Embryonic facial prominence (tissue), 1 donor: ENCODE results near the gene PPP2R2B.

Experiments used
- DNase-seq: peaks from one replicate; pipeline ENCODE4 v3.0.0-alpha.2; 2016; ENCODE audit errors: extremely low spot score

Gene PPP2R2B

DNA sequence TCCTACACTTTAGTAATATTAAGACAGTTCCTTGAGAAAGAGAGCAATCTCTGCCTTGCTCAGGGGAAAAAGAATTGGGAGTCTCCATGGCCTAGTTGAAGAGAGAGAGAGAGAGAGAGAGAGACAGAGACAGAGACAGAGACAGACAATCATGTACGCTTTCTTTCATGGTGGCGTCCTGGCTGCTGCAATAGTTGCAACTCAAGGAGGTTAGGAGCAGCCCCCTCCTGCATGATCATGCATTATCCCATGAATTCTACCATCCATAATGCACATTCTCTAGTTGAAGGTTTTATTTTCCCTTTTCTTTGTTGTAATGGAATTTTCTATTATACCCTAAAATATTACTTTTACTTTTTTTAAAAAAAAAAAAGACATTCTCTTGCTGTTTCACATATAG, 50.7 kb downstream of the PPP2R2B start:
- DNase-seq = no peak

DNA sequence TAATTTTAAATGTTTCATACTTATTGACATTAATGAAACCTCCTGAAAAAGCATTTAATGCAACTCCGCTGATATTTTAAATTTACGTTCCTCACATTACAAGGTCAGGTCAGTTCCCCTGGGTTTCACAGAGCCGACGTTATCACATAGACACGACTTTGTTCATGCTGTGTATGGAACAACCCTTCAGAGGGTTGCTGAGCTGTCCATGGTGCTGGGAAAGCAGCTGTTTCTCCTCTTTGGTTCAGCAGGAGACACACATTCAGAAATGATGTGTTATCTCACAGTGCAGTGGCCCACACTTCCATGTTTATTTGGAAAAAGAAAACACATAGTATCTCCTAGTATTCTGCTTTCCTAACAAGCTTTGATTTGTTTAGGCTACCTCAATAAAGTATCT, 53.5 kb downstream of the PPP2R2B start:
- no peak for DNase-seq

DNA sequence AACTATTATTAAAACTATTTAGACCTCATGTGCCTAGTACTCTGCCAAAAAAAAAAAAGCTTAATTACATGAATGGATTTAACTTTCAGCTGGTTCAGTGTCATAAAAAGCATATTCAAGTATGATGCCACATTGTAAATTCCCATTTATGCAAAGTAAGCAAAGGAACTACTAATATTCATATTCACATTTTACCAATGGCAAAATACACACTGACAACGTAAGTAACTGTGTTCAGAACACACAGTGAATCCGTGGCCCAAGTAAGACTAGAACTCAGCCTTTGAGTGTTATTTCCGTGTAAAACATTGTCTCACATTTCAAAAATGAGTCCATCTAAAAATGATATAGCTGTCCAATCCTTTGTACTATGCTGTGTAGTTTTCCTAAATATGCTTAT, 56.8 kb downstream of the PPP2R2B start:
- DNase-seq = no peak

DNA sequence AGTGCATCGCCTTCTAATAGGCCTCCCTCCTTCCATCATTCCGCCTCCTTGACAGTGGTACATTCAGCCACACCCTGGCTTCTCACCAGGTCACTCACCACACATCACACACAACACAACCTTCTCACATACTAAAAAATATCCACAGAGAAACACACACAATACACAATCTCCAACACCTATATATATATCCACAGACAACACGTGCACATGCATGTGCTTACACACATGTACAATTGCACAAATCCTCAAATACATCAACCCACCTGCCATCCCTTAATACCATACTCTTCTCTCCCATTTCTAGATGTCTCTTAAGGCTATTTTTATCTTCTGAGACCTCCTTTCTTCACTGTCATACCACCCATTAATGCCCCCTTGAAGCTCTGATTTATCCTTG, 57.6 kb downstream of the PPP2R2B start:
- DNase-seq = no peak

DNA sequence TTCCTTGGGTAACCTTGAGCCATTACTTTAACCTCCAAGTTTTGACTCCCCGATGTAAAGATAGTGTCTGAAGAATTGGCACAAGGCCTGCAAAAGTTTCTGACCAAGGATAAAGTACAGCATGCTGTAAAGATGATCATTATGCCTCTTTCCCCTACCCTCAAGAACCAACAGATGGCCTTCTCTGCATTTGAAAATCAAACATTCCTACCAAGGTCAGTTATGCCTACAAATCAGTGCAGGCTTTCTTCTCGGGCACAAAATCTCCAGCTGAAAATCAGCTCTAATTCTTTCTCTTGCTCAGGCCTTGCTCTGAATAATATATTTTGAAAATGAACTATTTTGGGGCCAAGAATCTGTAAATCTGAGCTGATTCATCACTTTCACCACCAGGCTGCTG, 59.7 kb downstream of the PPP2R2B start:
- no peak for DNase-seq

DNA sequence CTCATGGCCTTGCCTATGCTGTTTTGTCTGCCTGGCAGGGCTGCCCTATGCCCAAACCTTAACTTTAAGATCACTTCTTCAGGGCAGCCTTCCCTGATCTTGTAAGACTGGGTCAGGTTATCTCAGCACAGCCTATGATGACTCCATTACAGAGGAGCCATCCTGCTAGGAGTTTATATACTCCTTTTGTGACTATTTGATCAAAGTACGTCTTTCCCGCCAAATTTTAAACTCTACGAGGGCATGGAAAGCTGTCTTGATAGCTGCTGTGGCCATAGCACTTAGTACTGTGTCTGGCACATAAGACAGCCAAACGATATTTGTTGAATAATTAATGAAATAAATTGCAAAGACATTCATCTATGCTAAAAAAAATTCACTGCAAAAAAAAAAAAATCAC, 60.6 kb downstream of the PPP2R2B start:
- DNase-seq = no peak

DNA sequence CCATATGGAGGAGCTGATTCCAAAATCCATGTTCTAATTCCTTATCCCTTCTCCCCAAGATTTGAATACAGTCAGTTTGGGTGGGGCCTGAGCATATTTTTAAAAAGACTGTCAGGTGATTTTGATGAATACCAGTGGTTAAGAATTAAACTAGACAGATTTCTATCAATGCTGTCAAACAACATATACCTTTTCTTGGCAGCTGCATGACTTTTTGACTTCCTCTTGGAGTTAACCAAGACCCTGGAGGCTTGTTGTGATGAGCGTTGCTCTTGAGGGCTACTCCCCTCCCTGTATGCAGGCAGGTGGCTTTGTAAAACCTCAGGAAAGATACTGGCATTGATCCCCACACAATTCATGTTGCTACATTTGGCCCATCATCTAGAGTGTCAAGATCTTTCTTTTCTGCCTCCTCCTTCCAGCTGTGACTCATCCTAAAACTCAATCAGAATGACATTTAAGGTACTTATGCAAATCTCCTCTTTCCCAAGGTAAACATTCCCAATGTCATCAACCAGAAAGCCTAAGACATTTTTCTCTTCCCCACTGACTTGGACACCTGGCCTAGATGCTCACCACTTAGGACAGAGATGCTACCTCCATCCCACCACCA, 61.7 kb downstream of the PPP2R2B start:
- DNase-seq = no peak

DNA sequence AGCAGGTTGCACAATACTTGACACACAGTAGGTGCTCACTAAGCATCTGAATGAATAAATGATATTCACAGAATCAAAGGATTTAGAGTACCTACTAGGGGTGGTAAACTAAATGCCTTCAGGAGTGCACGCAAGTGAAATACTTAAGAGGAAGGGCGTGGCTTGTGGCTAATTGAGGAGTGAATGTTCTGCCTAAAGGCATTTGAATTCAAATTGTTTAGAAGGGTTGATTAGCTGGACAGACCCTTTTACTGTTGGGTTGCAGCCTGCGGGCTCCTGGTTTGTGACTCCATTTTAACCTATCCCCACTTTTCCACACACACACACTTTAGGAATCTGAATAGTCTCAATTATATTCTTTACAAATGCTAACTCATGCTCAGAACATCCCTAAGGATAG, 63.1 kb downstream of the PPP2R2B start:
- no peak for DNase-seq

DNA sequence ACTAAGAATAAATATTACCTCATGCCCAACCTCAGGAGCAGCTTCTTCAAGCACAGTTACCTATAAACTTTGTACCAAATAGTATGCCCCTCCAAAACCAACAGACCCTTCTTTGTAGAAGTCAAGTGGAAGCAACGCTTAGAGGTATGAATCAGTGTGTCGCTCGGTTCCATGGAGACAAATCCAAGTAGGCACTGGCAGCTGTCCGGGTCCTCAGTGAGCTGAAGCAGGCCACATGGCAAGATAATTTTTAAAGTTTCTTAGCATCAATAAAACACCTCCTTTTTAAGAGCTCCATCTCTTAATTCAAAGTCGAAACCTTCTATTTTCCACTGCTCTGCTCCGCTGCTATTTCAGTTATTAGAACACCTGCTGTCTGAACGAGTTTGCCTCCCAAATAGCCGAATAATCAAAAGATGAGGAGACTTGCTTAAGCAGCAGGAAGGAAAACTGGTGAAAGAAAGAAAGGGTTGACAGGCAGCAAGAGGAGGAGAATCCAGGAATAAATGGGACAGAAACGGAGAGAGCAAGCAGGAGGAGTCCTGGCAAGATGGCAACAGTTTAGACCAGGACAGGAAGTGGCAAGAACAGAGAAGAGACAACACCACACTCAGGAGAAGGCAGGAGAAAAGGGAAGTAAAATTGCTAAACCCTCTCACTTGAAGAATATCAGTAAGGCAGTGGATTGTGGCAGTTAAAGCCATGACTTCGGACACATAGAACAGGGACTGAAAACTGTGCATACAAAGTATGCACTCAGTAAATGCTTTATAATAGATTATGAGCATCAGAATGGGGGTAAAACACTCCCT, 65.0 kb downstream of the PPP2R2B start:
- no peak for DNase-seq

DNA sequence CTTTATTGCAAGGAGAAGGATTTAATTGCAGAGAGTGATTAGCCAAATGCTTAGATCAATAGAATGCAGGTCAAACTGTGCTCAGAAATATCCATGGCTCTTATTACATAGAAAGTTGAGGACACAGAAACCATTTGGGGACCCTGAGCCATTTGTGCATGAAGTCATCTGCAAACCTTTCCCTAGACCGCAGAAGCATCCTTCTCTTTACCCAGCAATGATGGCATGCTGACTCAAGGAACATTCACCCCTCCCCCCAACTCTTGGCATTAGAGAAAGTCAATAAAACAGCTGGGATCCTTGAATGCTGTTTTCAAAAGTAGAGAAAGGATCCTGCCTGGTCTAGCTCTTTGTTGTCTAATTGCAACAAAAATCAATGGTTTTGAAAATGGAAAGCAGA, 73.5 kb downstream of the PPP2R2B start:
- DNase-seq = no peak

DNA sequence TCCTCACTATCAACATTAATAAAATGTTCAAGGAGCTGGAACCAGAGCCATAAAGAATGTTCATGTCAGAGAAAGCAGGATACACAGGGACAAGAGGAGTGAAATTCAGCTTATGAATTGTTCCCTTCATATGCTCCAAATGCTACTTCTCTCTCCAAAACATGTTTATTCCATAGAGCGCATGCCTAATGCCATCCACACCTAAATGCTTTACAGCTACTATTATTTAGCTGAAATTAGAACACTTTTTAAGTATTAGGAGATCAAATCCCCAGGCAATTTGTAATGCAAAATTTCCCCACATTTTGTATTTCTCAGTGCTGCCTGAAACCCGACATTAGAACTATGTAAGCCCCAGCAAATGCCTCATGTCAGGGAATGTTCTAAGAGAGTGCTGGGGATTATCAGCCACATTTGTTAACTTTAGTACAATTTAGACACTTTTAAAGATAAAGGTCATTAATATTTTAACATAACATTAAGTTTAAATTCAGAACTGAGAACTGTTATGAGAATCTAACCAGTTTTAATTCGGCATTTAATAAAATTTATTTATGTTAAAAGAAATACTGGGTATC, 75.5 kb downstream of the PPP2R2B start:
- no peak for DNase-seq

DNA sequence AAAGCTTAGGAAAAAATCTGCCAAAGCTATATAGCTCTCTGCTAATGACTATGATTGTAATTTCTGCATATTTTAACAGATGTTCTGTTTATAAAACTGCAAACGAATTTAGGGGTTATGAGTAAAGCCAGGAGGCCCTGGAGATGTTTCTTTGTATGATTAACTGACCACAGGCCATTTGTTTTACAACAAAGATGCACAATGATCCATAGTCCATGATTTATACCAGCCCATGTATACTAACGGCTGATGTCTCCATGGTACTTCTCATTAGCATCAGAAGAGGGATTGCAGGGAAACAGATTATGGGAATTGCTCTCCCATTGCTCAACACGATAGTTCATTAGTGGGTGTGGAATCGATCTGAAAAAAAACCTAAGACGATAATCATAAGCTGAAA, 78.9 kb downstream of the PPP2R2B start:
- DNase-seq = no peak

DNA sequence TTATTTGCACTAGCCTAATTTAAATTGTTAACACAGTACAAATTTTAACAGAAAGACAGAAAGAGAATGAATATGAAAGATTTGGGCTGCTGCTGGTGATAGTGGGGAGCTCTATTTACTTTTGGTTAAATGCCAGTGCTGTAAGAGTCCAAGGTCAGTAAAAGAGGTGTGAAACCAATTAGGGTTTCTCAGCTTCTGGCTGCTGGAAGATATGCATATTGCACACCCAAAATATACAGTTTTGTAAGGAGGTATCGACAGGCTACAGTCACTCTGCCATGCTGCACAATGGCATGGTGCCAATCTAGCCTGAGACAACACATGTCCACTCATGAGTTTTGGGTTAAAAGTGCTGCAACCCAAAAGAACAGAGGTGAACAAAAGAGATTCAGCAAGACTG, 79.3 kb downstream of the PPP2R2B start:
- DNase-seq = no peak

DNA sequence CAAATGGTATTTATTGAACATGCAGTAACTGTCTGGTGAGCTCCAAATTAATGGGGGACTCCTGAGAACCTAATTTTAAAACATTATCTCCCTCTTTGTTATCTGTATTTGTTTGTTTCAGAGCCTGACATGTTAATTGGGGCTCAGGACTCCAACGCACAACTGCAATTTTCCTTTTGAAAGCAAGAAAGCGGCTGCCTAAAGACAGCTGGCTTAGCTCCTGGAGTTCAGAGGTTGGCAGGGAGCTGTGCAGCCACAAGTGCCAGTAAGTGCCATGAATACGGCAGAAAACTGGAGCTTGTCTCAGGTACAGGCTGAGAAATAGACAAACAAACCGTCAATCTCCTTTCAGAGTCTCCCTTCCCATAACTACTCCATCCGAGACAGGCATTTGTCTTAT, 80.9 kb downstream of the PPP2R2B start:
- no peak for DNase-seq

DNA sequence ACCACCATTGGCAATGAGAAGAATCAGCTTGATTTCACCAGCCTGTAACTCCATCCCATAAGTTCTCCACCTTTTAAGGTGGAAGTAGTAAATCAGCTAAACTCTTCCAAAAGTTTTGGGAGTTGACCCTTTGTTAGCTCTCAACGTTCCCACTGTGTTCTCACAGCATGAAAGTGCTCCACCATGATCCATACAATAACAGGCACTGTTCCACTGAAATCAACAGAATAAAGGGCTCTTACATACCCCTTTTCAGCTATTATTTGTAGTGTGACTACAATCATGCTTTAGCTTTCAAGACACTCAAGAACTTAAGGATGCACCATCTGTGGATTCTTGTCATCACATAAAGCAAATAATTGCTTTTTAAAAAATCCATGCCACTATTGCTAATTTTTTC, 81.6 kb downstream of the PPP2R2B start:
- no peak for DNase-seq

DNA sequence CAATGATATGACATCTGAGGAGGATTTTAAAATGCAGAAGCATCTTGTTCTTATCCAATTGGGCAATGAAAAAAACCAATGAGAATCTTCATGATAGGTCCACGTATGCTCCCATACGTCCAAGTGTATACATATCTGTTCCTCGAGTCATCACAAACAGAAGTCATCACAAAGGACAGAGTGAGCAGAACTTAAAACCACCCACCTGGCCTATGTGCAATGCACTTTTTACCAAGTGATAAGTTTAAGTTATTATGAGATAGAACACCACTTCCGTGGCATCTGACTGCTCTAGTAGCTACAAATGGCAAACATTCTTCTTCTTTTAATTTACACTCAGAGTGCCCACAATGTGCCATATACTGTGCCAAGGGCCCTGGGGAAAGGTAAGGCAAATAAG, 82.4 kb downstream of the PPP2R2B start:
- DNase-seq = no peak

DNA sequence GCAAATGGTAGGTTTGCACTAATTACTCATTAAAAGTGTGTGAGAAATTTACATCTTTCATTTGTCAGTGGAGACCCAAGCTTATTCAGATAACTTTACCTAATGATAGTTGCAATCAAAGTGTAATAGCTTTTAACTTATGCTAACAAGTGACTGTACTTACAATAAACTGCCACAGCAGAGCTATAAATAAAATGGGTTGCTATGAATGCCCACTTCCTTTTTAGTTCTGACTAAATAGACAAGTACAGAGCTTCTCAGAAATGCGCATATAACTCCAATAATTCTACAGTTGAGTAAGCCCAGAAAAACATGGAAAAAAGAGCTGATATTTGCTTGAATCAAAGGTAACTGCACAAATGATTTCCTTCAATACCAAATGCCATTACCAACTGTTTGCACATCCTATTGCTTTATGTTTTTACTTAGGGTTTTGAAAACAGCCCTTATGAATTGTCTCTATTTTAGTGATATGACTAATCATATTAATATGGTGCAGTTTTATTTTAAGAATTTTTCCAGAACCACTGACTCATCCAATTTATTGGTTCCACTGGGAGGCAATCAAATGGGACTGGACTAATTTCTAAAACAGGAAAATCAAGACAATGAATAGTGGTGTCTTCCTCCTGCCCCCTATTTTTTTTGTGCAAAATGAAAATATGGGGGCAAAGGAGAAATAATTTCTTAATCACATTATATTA, 84.1 kb downstream of the PPP2R2B start:
- DNase-seq = no peak

DNA sequence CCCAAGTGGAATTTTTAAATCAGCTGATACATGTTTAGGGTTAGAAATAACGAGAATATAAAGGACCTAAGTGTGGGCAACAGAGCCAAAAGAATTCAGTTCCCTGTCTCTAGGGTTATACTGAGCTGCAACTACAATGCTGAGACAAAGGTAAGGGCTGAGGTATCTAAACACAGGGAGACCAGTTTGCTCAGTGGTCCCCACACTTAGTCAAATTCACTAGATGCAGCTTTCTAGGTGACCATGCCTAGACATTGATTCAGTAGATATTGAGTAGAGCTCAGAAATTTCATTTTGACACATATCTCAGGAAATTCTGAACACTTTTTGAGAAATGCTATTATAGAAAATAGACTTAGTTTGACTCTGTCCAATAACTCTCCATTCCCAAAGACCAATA, 84.8 kb downstream of the PPP2R2B start:
- no peak for DNase-seq

DNA sequence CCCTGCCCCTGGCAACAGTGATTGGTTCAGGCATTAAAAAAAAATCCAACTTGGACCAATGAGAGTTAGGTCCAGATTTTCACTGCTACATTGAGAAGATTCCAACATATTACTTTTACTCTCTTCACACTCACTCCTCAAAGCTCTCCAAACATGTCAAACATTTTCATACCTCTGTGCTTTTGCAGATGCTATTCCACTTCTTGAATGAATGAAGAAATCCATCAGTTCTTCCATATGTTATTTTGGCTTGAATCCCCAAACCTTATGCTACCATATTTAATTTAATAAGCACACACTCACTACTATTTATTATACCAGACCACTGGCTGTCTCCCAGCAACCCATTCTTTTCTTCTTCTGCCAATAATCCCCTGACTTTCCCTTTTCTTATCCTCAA, 87.1 kb downstream of the PPP2R2B start:
- no peak for DNase-seq

DNA sequence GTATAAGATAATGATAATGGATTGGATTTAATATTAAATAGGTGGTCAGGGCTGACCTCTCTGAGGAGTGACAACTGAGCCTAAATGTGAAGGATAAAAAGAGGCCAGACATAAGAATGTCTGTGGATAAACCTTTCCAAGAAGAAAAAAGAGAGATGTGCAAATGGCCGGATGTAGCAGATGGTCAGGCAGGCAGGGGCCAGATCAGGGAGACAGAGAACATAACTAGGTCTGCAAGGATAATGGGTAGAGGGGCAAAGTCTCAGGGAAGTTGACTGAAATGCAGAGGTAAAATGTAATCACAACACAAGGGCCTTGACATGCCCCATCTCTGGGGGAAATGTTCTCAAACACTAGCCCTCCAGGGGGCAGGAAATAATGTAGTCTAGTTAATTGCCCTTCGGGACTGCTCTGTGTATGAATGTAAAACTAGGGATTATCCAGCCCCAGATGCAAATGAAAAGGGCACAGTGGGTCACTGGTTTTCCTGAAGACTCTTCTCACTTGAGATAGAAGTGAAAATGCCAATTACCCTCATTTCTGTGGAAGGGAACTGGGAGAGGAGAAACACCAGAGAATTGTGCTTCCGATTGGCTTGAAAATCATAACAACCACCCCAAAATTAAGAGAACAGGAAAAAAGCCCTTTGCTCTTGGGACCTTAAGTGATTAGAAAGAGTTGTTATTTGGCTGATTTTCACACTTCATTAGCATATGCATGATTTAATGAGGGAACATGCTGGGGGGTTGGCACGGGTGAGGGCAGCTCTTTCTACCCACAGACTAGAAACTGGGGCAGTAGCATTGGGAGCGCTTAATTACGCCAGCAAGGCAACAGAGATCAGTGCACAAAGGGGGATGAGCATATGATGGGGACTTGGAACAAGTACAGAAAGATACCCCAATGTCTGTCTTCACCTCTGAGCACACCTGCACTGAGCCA, 88.6 kb downstream of the PPP2R2B start:
- no peak for DNase-seq

DNA sequence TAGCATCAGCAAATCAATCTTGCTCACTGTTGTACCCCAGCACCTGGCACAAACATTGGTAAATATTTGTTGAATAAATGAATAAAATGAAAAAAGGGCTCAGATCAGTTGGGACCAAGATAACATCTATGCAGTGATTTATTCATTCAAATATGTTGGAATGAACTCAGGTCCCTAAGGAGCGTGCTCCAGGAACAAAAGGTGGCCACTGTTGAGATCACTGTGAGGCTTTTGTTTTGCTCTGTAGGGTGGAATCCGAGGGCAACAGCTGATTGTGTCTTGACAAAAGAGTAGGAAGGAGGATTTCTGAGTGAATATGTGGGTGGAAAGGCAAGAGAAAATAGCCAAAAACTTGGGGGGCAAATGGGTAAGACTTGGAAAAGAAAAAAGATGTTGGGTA, 89.7 kb downstream of the PPP2R2B start:
- no peak for DNase-seq

DNA sequence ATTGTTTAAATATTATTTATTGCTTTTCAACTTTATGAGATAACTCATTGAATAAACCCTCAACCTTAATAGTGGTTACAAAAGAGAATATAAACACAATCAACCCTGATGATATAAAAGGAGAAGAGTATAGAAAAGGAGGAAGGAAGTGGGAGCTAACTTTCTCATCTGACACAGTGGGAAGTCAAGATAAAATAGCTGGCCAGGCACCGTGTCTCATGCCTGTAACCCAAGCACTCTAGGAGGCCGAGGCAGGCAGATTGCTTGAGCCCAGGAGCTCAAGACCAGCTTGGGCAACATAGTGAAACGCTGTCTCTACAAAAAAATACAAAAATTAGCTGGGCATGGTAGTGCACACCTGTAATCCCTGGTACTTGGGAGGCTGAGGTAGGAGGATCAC, 93.5 kb downstream of the PPP2R2B start:
- no peak for DNase-seq
